Stimulated activated CD4-positive, alpha-beta T cell treated with anti-CD3 and anti-CD28 coated beads, Interleukin-2, amount 100 ng/mL, for 24 hours (primary cell): ENCODE data around the gene PDE4D.
"Not testable (repeated sequence)": the region's sequence is repeated elsewhere in the genome, so short reads cannot be mapped to it uniquely, and the experiment has no call there.

ENCODE experiments used
- DNase-seq, 2 donors: peaks; one replicate each; pipeline ENCODE4 v3.0.0-alpha.2; 2020

PDE4D gene

DNA sequence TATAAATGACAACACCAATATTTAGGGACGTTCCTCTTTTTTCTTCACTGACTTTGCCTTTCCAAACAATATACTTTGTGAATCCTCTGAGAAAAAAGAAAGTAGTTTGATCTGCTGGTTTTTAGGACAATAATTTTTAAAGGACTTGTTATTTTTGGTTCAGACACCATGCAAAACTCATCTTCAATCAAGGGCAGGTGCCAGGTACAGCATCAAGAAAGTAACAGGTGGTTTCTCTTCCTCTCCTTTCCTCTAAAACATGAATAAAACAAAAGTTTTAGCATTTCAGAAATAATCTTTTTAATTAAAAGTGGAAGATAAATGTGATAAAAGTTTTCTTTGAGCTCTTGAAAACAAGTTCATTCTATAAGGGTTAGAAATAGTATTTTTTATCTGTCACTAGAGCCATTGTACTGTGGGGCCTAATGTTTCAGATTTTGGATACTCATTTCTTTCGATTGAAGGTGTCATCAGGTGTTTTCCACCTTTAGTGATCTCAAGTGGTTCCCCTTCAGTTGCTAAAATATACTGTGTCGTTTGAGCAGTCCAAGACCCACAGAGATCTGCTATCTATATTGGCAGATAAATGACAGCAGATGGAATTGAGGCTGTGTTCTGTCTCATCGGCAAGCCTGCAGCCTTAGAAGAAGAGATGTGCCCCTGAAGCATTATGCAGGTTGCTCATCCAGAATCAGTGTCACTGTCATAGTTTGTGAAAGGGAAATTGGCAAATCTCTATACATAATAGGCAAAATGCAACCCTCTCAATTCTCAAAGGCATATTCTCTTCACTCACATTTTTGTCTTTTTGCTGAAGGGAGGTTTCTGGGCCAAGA is 499.7 kb downstream of the PDE4D start:
- DNase-seq, result no peak

GRCh38 chr5:59391576-59391975 is 501.9 kb downstream of the PDE4D start:
- no peak for DNase-seq

- no peak for DNase-seq
Measured at GRCh38 chr5:59390989-59391388, 502.5 kb downstream of the PDE4D start.

DNA sequence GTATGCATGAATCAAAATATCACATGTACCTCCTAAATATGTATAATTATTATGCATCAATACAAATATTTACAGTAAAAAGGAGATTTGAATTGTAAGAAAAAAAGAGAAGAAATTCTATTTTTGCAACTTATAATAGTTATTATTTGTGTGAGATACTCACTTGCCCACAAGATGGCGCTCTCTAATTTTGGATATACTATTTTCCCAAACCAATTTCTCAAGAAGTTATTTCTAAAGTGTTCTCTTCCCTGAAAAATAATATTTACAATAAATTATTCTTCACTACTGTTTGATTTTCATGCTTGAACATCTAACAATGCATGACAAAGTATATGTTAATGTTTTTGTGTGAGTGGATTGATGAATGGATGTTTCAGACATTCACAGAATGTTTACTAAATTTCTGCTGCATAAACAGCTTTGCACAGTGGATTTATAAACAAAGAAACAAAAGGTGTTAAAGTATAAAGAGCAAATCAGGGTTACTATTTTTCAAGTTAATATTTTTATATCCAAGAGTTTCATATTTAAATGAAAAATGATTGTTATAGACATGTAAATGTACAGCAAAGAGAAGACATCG is 503.4 kb downstream of the PDE4D start:
- DNase-seq, result peak in 1 of 2 donors; percentile 26

GRCh38 chr5:59387127-59387526 is 506.4 kb downstream of the PDE4D start:
- no peak for DNase-seq

- no peak for DNase-seq
Measured at GRCh38 chr5:59385700-59386099, 507.8 kb downstream of the PDE4D start.

DNA sequence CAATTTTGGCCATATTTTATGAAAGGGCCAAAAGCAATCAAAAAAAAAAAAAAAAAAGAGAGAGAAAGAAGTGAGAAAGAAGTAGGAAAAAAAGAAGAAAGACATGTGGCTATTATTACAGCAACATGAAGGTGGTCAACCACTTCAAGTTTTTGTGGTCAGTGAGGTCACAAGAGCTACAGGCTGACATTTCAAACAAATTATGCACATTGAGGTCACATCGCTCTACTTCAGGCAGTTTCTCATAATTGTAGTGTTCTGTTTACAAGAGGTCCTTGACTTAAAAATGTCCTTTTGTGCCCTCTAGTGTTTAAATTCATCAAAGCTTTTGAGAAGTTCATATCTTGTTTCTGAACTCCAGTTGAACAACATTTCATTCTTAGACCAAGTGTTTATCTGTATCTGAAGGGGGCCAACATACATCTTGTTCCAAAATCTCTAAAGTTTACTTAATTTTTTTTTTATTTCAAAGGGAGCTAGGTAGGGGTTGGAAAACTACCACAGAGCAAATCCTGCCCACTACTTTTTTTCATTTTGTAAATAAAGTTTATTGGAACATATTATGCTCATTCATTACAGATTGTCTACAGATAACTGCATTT is 513.1 kb downstream of the PDE4D start:
- no peak for DNase-seq

GRCh38 chr5:59374036-59374435 is 519.5 kb downstream of the PDE4D start:
- DNase-seq, result not testable (repeated sequence)

- no peak for DNase-seq
Measured at GRCh38 chr5:59371525-59372127, 521.9 kb downstream of the PDE4D start.

GRCh38 chr5:59368951-59369350 is 524.6 kb downstream of the PDE4D start:
- no peak for DNase-seq

DNA sequence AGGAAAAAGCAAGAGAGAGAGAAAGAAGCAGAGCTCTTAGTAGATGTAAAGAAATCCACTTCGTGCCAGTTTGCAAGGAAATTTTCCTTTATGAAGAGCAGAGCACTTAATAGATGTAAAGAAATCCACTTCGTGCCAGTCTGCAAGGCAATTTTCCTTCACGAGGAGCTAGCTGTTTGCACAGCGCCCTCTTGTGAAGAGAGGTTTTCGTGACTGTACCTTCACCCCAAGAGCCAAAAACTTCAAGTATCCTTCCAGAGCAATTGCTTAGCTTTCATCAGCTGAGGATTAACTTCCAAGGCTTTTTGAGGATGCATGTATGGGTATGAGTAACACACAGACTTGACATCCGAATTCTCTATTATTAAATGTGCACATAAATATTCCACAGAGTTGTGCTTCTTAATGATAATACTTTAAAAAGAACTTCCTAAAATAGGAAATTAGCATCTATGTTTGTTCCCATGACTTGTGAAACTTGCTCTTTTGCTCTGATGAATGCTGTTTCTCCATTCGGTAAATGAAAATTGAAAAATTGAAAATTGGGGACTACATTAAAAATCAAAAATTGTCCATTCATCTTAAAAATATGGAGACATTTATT is 525.6 kb downstream of the PDE4D start:
- peak; percentile 47 to 48 for DNase-seq

- DNase-seq, result no peak
Measured at GRCh38 chr5:59366784-59367183, 526.7 kb downstream of the PDE4D start.

DNA sequence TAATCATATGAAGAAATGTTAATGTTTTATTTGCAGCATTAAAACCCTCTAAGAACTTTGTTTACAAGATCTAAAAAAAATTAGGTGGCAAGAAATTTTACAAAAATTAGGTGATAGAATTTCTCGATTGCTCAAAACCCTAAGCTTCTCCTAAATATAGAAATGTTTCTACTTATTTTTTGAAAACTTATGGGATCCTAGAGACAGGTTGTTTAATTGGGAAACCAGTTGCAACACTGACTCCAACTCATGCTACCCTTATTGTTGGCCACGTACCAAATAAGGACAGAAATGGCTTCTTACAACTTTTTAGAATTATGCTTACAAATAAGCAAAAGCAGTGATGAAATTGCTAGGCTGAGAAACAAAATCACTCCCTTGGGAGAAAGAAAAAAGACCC is 531.1 kb downstream of the PDE4D start:
- no peak for DNase-seq

DNA sequence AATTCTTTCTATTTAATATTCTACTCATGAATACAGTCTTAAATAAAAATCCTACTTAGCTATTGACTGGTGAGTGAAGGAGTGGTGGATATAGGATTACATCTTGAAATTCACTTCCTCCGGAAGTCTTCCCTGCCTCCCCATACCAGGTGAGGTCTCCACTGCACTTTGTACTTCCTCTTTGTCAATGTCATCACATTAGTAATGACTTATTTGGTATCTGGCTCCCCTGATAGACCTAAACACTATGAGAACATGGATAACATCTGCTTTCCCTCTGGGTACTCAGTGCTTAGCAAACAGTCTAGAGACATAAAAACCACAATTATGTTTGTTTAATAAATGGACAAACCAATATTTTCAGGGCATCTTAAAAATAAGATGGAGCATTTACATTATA is 532.1 kb downstream of the PDE4D start:
- no peak for DNase-seq

- no peak for DNase-seq
Measured at GRCh38 chr5:59360130-59360555, 533.4 kb downstream of the PDE4D start.

DNA sequence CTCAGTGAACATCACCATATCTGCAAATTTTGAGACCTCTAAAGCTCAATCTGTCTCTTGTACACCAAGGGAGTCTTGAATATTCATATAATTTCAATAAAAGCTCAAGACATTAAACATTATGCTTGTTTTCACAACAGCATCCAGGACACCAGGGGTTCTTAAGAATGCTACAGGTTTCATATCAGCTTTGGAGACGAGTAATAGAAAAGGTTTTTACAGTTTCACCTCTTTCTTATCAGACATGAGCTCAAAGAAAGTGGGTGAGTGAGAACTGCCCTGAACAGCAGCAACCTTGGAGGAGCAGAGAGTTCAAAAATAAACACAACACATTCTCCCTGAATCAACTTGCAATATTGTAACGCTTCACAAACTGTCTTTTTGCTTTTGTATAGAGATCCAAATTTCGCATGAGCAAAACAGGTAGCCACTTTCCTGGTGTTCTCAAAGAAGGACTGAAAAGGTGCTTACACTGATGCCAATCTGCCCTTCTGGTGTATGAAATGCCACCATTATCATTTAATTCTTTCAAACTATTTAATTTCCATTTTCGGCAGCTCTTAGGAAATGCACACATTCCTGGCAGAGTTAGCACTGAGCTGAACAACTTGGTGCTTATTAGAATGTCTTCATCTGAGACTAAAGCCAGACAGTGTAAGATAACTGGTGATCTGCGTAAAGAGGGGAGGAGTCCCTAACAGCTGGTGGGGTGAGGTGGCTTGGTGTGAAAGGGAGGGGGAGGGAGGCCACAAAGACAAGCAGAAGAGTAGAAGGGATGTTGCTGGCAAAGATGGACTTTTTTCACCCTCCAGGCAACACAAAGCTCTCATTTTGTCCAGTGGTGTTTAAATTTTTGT is 535.3 kb downstream of the PDE4D start:
- no peak for DNase-seq

DNA sequence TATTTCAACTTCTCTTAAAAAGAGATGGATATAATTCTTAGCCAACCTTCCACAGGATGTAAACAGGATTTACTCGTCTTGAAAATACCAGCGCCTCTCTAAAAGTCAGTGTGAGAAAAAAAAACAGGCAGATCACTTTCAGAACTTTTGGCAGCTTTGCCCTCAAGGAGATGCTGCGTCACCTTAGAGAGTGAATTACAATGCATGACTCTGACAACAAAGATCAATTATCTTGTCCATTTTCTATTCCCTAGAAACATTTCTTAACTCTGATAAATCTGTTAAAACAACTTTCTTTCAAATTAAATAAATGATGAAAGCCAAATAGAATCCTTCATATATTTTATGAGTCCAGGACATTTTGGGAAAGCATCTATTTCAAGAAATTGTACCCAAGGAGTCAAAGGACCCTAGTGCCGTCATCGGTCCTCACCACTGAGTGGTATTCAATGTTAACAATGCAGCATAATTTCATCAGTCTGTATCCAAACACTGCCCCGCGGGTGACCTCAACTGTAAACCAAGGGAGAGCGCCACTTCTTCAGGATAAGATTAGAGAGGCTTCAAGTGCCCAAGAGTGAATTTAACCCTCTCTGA is 536.0 kb downstream of the PDE4D start:
- DNase-seq, result no peak

DNA sequence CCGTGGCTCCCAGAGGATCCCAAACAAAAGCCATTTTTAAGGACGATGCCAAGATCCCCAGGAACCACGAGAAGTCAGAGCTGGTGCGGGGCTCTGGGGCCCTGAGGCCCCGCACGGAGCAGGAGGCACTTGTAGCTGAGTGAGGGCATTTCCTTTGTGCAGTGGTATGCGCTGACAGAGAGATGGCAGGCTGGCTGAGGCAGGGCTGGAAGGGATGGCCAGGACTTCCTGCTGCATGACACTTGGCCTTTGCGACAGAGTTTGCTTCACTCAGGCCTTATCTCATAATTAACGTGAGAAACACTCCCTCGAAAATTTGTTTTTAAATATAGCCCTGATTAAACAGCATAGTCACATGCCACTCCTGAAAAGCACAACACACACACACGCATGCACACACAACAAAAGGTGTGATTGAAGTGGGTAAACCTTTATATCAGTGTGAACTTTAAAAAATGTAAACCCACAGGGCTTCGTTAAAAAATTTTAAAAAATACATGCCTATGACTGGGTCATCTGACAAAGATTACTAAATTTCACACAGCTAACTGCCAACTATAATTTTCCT is 536.6 kb downstream of the PDE4D start:
- no peak for DNase-seq

- DNase-seq, result no peak
Measured at GRCh38 chr5:59354811-59355210, 538.7 kb downstream of the PDE4D start.

- DNase-seq, result no peak
Measured at GRCh38 chr5:59354274-59354673, 539.3 kb downstream of the PDE4D start.

GRCh38 chr5:59351076-59351794 is 542.3 kb downstream of the PDE4D start:
- no peak for DNase-seq
